HepG2 (cell line): Measurements from ENCODE around the gene ZCCHC8. TPM values are rescaled to one million over a fixed set of nuclear protein-coding genes. Genes with fewer than 3 reads are reported as not detected.

Experiments
- ATF7 ChIP-seq, 2 experiments: fragments of 450-650 bp in 1 of 2; sonication (generic) in 1 of 2; formaldehyde crosslinking in 1 of 2; IDR thresholded peaks; 2 replicates each; pipeline versions ENCODE4 v1.4.0 to v1.6.1; 2016 to 2020; ENCODE audit warnings: antibody characterized with exemption in 1 of 2, mild to moderate bottlenecking in 1 of 2, missing genetic modification reagents in 1 of 2
- HINFP ChIP-seq: sonication (generic); formaldehyde crosslinking; IDR thresholded peaks from 2 replicates; pipeline ENCODE4 v1.4.0; 2020; ENCODE audit warnings: low read depth, mild to moderate bottlenecking, missing genetic modification reagents
- HNRNPH1 ChIP-seq: fragments of 200-400 bp; formaldehyde crosslinking; optimal IDR thresholded peaks from 2 replicates; pipeline ENCODE3; 2017; ENCODE audit warnings: mild to moderate bottlenecking, low read depth, low read length
- KDM3A ChIP-seq: IDR thresholded peaks from 2 replicates; pipeline ENCODE4 v1.6.1; 2018; ENCODE audit warnings: low read depth, missing compliant biosample characterization
- MLLT10 ChIP-seq: sonication (generic); formaldehyde crosslinking; IDR thresholded peaks from 2 replicates; pipeline ENCODE4 v1.4.0; 2020; ENCODE audit warnings: missing genetic modification reagents
- NPAS2 ChIP-seq: sonication (generic); formaldehyde crosslinking; IDR thresholded peaks from 2 replicates; pipeline ENCODE4 v1.8.0; 2022; ENCODE audit warnings: mild to moderate bottlenecking, missing genetic modification reagents, borderline replicate concordance
- PITX1 ChIP-seq: sonication (generic); formaldehyde crosslinking; IDR thresholded peaks from 2 replicates; pipeline ENCODE4 v1.5.1; 2020; ENCODE audit warnings: mild to moderate bottlenecking, missing genetic modification reagents
- SKI ChIP-seq: fragments of 450-650 bp; IDR thresholded peaks from one replicate; pipeline ENCODE4 v1.6.1; 2018; ENCODE audit warnings: mild to moderate bottlenecking; ENCODE audit not compliant: partially characterized antibody
- TFAP4 ChIP-seq: sonication (generic); IDR thresholded peaks from 2 replicates; pipeline ENCODE4 v1.6.1; 2016; ENCODE audit warnings: low read depth, borderline replicate concordance
- TOPORS ChIP-seq: sonication (generic); formaldehyde crosslinking; IDR thresholded peaks from 2 replicates; pipeline ENCODE4 v1.8.0; 2023; ENCODE audit warnings: mild to moderate bottlenecking, missing genetic modification reagents
- ZNF142 ChIP-seq: sonication (generic); formaldehyde crosslinking; IDR thresholded peaks from 2 replicates; pipeline ENCODE4 v1.4.0; 2020; ENCODE audit warnings: missing genetic modification reagents
- ZNF501 ChIP-seq: sonication (generic); formaldehyde crosslinking; IDR thresholded peaks from 2 replicates; pipeline ENCODE4 v1.5.1; 2020; ENCODE audit warnings: mild to moderate bottlenecking, moderate library complexity, missing genetic modification reagents
- ZNF605 ChIP-seq: sonication (generic); formaldehyde crosslinking; IDR thresholded peaks from 2 replicates; pipeline ENCODE4 v1.8.0; 2022; ENCODE audit warnings: mild to moderate bottlenecking, missing genetic modification reagents
- ZNF770 ChIP-seq: sonication (generic); formaldehyde crosslinking; IDR thresholded peaks from 2 replicates; pipeline ENCODE4 v1.5.0; 2020; ENCODE audit warnings: mild to moderate bottlenecking, missing genetic modification reagents
- ZNF784 ChIP-seq: sonication (generic); formaldehyde crosslinking; IDR thresholded peaks from 2 replicates; pipeline ENCODE4 v1.5.1; 2020; ENCODE audit warnings: missing genetic modification reagents, mild to moderate bottlenecking, borderline replicate concordance
- ZNF878 ChIP-seq: sonication (generic); formaldehyde crosslinking; IDR thresholded peaks from 2 replicates; pipeline ENCODE4 v1.8.1; 2023; ENCODE audit warnings: mild to moderate bottlenecking, missing genetic modification reagents, moderate library complexity
- ZSCAN25 ChIP-seq: sonication (generic); formaldehyde crosslinking; IDR thresholded peaks from 2 replicates; pipeline ENCODE4 v1.8.0; 2022; ENCODE audit warnings: mild to moderate bottlenecking, missing genetic modification reagents
- polyA plus RNA-seq, 8 experiments: library from polyadenylated mRNA; depleted of rRNA in 3 of 8; stranded (reverse) in 7 of 8; unstranded in 1 of 8; fragments of >200 nt; fragmentation: Illumina TruSeq in 4 of 8; extraction: Trizol in 4 of 8; gene quantifications; 2 replicates each; pipeline versions ENCODE4 v1.2.1 to v1.2.3, GENCODE V29; 2011 to 2016; ENCODE audit warnings: low read depth in 4 of 8, missing spikeins in 1 of 8, mixed read lengths in 1 of 8; ENCODE audit not compliant: insufficient read depth in 1 of 8
- total RNA-seq, 5 experiments: library from RNA; depleted of rRNA; stranded (reverse); fragments of >200 nt; fragmentation: Illumina TruSeq; extraction: Trizol; gene quantifications; 2 replicates each; pipeline ENCODE4 v1.2.3, GENCODE V29; 2016; ENCODE audit warnings: low read depth in 1 of 5

The ZCCHC8 gene
- total and polyA plus RNA-seq, 2 of the 13 experiments (the other 11 are each of a cell fraction or from before 2014, with no cell fraction given), result 18.6 to 20.9 TPM

- TF ChIP-seq ZNF878 (CRISPR knock-in tag), result 0 out of 2 replicates have a peak, but pooled peaks have one; percentile 12
- no peak for TF ChIP-seq ATF7 (IDR thresholded peaks at IDR 0.05)
- no peak for TF ChIP-seq ATF7 (CRISPR knock-in tag; IDR thresholded peaks at IDR 0.05)
- TF ChIP-seq PITX1, result peak; percentile 77; the same call in 1 of the 2 replicates
- TF ChIP-seq HNRNPH1, result no peak
- TF ChIP-seq KDM3A (CRISPR knock-in tag), result peak; percentile 85
- TF ChIP-seq ZNF770 (CRISPR knock-in tag), result peak; percentile 60
- peak; percentile 71; the same call in 1 of the 2 replicates for TF ChIP-seq ZNF605 (CRISPR knock-in tag)
- 0 out of 2 replicates have a peak, but pooled peaks have one; percentile 56 for TF ChIP-seq ZSCAN25 (CRISPR knock-in tag)
- peak; percentile 82; the same call in 1 of the 2 replicates for TF ChIP-seq ZNF784
- TF ChIP-seq HINFP (CRISPR knock-in tag), result no peak; the same call in 1 of the 2 replicates
- TF ChIP-seq NPAS2 (CRISPR knock-in tag), result no peak
- peak; percentile 12 for TF ChIP-seq SKI
- TF ChIP-seq ZNF142 (CRISPR knock-in tag), result 0 out of 2 replicates have a peak, but pooled peaks have one; percentile 12
- TF ChIP-seq MLLT10 (CRISPR knock-in tag), result no peak
- TF ChIP-seq TOPORS, result no peak
- TF ChIP-seq TFAP4, result no peak
- TF ChIP-seq ZNF501 (CRISPR knock-in tag), result peak; percentile 79
Observed at GRCh38 chr12:122500685-122501488, at the start of gene ZCCHC8 (continued).
